Medulla oblongata (tissue), 1 donor: ENCODE data around the gene CCDC18.
"Not testable (repeated sequence)": the region's sequence is repeated elsewhere in the genome, so short reads cannot be mapped to it uniquely, and the experiment has no call there.

Source experiments
- DNase-seq: peaks from one replicate; pipeline ENCODE4 v3.0.0-alpha.2; 2015; ENCODE audit errors: extremely low spot score

Gene CCDC18

DNA sequence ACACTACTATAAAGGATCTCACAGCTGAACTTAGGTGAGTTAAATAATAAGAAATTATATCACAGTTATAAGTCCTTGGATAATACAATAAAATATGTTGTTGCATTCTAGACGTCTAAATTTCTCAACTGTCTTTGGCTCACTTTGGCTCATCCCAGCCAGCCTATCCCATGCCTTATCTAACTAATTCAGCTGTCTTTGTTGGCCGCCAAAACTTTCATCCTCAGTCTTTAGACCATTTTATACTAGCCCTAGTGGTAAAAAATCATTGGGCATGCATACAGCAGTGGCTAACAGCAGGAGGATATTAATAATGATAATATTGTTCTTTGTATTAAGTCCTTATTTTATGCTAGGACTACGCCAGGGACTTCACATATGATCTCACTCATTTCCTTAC lies 59.3 kb downstream of the CCDC18 start:
- DNase-seq: no peak

DNA sequence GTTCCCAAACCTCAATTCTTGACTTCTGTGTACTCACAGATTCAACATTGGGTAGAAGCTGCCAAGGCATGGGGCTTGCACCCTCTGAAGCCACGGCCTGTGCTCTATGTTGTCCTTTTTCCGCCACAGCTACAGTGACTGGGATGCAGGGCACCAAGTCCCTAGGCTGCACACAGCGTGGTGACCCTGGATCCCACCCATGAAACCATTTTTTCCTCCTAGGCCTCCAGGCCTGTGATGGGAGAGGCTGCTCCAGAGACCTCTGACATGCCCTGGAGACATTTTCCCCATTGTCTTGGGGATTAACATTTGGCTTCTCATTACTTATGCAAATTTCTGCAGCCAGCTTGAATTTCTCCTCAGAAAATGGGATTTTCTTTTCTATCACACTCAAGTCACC lies 62.7 kb downstream of the CCDC18 start:
- not testable (repeated sequence) for DNase-seq

GRCh38 chr1:93244298-93245069 lies 64.0 kb downstream of the CCDC18 start:
- no peak for DNase-seq

- DNase-seq: no peak
Observed at GRCh38 chr1:93251966-93252365, 71.4 kb downstream of the CCDC18 start.

- DNase-seq: no peak
Observed at GRCh38 chr1:93252598-93252997, 72.1 kb downstream of the CCDC18 start.

GRCh38 chr1:93253516-93253915 lies 73.0 kb downstream of the CCDC18 start:
- no peak for DNase-seq

DNA sequence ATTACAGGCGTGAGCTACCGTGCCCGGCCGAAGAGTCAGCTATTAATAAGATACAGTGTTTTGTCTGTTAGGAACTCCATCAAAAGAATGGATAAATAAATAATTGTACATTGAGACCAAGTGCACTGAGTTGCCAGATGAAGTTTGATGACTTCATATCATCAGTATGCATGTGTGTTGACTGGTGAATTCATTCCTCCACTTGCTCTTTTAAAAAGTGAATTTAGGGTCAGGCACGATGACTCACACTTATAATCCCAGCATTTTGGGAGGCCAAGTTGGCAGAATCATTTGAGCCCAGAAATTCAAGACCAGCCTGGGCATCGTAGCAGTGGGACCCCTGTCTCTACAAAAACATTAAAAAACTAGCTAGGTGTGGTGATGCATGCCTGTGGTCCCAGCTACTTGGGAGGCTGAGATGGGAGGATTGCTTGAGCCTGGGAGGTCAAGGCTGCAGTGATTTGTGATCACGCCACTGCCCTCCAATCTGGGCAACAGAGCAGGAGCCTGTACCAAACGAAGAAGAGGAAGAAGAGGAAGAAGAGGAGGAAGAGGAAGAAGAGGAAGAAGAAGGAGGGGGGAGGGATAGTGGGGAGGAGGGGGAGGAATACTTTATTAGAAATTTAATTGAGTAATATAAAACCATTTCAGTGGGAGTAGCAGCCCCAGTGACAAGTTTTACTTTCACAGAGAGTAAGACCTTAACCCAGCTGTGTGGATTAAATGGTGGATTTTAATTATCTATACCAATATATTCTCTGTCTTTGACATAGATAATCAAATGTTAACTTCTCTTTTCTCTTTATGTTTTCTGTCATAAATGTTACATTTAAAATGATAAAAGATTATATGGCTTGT lies 74.9 kb downstream of the CCDC18 start:
- no peak for DNase-seq

DNA sequence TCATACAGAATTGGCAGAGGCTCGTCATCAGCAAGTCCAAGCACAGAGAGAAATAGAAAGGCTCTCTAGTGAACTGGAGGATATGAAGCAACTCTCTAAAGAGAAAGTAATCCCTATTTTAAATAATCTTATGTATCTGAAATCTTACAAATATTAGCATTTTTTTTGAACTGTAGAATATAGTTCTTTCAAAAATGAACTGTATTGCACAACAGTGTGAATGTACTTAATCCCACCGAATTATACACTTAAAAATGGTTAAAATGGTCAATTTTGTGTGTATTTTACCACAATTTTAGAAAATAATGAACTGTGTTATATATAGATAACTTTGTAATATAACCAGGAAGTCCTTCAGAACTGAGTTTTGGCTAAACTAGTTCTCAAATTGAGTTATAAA lies 75.9 kb downstream of the CCDC18 start:
- DNase-seq: no peak

DNA sequence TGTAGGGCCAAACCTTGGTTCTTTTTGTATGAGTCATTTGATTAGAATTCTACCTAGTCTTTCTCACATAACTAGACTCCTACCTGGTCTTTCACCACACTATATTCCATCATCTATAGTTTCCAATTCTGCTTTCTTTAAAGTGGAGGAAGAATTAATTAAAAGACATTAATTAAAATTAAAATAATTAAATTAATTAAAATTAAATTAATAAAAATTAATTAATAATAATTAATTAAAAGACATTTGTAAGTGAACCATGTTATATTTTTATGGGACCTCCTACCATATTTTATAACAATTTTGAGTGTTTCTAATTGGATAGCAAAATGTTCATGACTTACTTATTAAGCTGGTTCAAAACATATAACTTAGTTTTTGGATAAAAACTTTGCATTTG lies 77.4 kb downstream of the CCDC18 start:
- DNase-seq: no peak

DNA sequence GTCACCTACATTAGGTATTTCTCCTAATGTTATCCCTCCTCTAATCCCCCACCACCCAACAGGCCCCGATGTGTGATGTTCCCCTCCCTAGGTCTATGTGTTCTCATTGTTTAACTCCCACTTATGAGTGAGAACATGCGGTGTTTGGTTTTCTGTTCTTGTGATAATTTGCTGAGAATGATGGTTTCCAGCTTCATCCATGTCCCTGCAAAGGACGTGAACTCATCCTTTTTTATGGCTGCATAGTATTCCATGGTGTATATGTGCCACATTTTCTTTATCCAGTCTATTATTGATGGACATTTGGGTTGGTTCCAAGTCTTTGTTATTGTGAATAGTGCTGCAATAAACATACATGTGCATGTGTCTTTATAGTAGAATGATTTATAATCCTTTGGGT lies 80.2 kb downstream of the CCDC18 start:
- not testable (repeated sequence) for DNase-seq

- DNase-seq: no peak
Observed at GRCh38 chr1:93262645-93263044, 82.1 kb downstream of the CCDC18 start.

GRCh38 chr1:93268888-93269287 lies 88.4 kb downstream of the CCDC18 start:
- not testable (repeated sequence) for DNase-seq

GRCh38 chr1:93275262-93275633 lies 94.7 kb downstream of the CCDC18 start:
- not testable (repeated sequence) for DNase-seq

GRCh38 chr1:93275634-93276295 lies 95.2 kb downstream of the CCDC18 start:
- no peak for DNase-seq

- DNase-seq: not testable (repeated sequence)
Observed at GRCh38 chr1:93277530-93277929, 97.0 kb downstream of the CCDC18 start.

DNA sequence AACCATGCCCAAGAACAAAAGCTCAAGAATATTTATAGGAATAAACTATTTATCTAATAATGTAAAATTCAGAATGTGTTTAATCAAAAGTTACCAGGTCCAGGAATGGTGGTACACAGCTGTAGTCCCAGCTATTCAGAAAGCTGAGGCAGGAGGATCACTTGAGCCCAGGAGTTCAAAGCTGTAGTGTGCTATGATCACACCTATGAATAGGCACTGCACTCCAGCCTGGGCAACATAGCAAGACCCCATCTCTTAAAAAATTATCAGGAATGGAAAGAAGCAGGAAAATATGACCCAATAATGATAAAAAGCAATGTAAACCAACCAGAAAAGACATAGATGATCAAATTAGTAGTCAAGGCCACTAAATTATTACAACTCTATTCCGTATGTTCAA lies 103.0 kb downstream of the CCDC18 start:
- DNase-seq: no peak

GRCh38 chr1:93288558-93288957 lies 108.0 kb downstream of the CCDC18 start:
- no peak for DNase-seq

DNA sequence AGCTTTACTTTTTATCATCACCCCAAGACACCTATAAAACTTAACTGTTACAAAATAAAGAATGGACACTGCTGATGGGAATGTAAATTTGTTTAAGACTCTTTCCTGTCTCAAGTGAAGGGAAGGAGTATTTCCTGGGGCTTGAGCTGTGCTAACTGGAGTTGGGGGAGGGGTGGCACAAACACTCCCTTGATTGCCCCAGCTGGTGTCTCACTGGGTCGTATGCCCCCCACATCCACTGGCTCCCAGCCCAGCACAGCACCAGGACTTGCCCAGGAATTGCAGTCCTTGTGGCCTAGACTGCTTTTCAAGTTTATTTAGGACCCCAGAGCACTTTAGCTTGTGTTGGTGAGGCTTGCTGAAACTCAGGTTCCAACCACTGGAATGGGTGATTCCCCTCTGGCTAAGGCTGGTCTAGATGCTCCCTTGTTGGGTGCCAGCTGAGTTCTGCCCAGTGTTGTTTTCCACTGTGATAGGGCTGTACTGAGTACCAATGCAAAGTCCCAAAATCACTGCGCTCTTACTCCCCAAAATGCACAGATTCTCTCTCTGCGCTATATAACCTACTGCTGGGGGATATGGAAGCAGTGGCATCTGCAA lies 116.1 kb downstream of the CCDC18 start:
- DNase-seq: no peak

DNA sequence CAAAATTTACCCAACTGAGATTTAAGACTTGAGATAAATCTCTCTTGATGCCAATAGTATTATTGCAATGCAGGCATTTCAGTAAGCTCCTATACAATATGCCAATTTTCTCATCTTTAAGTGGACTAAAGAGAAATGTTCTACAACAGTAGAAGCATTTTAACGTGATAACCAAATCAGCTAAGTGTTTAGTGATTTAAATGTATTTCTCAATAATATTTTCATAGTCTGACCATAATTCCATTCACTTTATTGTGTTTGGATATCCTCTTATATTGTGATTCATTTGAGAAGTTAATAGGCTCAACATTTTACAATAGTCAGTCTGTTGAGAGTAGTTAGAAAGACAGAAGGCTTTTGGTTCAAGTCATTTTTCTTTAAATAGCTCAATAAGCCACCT lies 120.6 kb downstream of the CCDC18 start:
- DNase-seq: no peak

- no peak for DNase-seq
Observed at GRCh38 chr1:93302078-93302477, 121.6 kb downstream of the CCDC18 start.

GRCh38 chr1:93304716-93305138 lies 124.2 kb downstream of the CCDC18 start:
- DNase-seq: peak; percentile 88

- DNase-seq: no peak
Observed at GRCh38 chr1:93306920-93307319, 126.4 kb downstream of the CCDC18 start.
